ENCODE measurements around the gene ASCL5.

DNA sequence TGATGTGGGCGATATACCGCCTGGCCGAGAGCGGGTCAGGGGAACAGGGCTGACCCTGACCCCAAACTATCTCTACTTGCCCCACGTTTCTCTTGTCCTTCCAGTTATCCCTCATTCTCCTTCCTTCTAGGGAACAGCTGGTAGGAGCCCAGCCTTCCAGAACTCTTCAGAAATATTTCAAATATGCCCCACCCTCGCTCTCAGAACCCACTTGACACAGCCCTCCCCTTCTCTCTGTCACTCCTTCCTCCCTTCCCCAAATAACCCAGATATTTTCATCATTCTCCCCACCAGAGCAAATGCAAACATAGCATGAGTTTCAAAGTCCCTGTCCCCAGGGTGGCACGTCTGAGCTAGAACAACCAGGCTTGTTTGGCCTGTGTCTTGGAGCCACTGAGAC, 15.8 kb downstream of the ASCL5 start:
- TF ChIP-seq POLR2AphosphoS5 (IDR thresholded peaks at IDR 0.05; ENCODE audit: low read depth, low read length), result no peak
- TF ChIP-seq, protein P1, sequence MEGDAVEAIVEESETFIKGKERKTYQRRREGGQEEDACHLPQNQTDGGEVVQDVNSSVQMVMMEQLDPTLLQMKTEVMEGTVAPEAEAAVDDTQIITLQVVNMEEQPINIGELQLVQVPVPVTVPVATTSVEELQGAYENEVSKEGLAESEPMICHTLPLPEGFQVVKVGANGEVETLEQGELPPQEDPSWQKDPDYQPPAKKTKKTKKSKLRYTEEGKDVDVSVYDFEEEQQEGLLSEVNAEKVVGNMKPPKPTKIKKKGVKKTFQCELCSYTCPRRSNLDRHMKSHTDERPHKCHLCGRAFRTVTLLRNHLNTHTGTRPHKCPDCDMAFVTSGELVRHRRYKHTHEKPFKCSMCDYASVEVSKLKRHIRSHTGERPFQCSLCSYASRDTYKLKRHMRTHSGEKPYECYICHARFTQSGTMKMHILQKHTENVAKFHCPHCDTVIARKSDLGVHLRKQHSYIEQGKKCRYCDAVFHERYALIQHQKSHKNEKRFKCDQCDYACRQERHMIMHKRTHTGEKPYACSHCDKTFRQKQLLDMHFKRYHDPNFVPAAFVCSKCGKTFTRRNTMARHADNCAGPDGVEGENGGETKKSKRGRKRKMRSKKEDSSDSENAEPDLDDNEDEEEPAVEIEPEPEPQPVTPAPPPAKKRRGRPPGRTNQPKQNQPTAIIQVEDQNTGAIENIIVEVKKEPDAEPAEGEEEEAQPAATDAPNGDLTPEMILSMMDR (IDR thresholded peaks at IDR 0.05), result no peak
- no peak for TF ChIP-seq REST (IDR thresholded peaks at IDR 0.05; ENCODE audit: insufficient read depth in 1 of 2, low read depth in 2 of 2, low read length in 1 of 2)
- no peak for TF ChIP-seq SIN3A (IDR thresholded peaks at IDR 0.05; ENCODE audit: borderline replicate concordance, insufficient read depth, low read depth, low read length)

All from Panc1 (cell line).